GM18870 (cell line): ENCODE measurements around the gene LTF.

ENCODE experiments used
- ATAC-seq: cut with Tn5 transposase; IDR thresholded peaks from one replicate; pipeline ENCODE4 v1.9.1; 2021; ENCODE audit warnings: moderate library complexity; ENCODE audit not compliant: unreplicated experiment

The LTF gene

GRCh38 chr3:46491089-46492070 is 26.7 kb upstream of the LTF start:
- ATAC-seq, result no peak

- no peak for ATAC-seq
Measured at GRCh38 chr3:46490338-46491084, 25.8 kb upstream of the LTF start.

DNA sequence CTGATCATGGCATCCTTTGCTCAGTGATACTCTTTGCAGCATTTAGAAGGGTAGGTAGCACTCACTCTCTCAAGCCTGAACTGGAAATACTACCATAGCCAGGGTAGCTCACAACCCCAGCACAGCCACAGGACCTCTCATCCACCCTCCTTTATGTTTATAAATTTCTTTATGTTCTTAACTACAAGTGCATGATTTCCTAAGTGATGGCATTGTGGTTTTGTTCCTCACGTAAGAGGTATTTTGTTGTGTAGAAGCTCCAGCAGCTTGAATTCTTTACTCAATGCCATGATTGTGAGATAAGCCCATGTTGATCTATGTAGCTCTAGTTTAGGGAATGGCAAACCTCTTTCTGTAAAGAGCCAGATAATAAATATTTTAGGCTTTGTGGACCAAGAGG is 25.2 kb upstream of the LTF start:
- ATAC-seq, result no peak

DNA sequence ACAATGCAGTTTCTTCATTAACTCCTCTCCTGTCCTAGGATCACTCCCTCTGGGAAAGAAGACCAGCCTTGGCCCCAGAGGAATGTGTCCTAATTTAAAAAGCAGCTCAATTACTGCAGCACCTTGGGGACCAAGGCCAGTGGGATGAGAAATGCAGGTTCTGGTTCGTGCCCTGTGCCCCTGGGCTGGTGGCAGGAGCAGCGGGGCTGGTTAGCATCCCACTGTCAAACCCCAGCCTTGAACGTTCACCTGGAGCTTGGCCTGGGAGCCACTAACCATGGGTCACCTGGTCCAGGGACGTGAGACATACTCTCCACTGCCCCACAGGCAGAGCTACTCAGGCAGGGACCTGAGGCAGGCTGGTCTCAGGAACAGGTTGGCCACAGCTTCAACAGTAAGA is 24.7 kb upstream of the LTF start:
- ATAC-seq, result no peak

DNA sequence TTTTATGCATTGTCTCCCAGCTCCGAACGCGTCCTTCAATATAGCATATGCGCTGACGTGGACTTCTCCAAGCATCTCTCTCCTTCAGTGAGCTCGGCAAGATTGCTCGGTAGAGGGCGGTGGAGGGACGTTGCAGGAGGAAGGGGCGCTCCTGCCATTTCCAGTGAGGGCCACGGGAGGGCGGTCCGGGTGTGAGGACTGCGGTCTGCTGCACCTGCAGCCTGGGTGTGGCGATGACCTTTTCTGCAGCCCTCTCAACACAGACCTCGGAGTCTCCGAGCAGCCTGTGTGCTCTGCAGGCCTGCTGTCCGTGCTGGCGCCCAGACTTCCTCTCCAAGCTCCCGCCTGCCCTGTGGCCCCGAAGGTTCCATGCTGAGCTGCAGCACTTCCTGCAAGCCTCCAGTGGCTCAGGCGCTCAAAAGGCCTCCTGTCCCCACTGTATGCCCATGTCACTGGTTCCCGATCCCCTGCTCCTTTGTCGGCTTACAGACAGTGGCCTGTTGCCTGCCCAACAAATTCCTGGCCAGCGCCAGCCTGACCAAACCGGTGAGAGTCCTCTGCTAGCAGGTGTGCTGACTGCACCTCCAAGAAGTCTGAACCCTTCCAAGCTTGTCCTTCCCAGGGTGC is 24.1 kb upstream of the LTF start:
- peak; percentile 72 for ATAC-seq

DNA sequence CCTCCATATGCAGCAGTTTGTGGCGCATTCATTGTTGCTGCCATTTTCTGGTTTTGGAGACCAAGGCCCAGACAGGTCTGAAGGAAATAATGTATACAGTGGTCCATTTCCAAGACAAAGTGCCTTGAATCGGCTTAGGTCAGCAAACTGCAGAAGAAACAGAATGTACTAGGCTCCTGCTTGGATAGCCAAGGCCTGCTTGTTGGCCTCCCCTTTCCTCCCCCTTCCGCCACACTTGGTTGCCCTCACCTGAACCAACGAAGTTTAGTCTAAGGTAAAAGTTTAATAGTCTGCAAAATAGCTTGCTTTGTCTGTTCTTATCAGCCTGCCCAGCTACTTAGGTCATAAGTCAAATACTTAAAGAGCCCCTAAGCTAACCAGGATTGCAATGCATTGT is 21.1 kb upstream of the LTF start:
- no peak for ATAC-seq

DNA sequence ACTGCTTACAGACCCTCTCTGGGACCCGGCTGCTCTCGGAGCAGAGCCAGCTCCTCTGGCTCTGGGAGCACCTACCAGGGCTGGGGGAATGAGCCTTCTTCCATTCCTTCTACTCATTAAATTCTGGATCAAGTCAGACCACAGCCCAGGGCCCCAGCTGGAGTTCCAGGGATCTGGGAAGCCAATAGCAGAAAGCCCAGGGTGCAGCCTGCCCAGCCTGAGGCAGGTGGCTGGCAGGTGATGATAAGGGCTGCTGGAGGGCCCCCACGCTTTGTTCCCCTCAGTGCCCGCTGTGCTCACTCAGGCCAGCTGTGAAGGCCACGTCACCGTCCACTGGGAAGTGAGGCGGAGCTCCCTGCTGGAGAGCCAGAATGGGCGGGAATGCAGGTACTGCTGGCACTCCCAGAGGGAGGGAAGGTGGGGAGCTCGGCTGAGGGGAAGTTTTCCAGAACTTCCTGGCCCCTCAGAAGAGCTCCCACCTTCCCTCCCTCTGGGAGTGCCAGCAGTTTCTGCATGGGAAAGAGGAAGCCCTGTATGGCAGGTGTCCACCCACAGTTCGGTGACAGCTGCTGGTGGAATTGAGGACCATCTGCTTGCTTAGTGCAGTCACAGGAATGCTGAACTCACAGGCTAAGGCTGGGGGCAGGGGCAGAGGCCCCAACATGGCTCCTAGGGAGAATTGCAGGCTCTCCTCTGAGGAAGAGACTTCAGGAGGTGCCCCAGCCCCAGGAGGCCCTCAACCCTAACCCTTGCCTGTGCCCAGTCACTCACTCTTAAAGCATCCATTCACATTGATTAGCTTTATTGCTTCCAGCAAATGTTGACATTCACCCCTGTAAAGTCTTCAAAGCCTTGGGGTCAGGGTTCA is 20.4 kb upstream of the LTF start:
- no peak for ATAC-seq

GRCh38 chr3:46484388-46484787 is 19.7 kb upstream of the LTF start:
- ATAC-seq, result no peak

- ATAC-seq, result no peak
Measured at GRCh38 chr3:46483825-46484224, 19.1 kb upstream of the LTF start.

GRCh38 chr3:46482632-46483350 is 18.1 kb upstream of the LTF start:
- ATAC-seq, result no peak

DNA sequence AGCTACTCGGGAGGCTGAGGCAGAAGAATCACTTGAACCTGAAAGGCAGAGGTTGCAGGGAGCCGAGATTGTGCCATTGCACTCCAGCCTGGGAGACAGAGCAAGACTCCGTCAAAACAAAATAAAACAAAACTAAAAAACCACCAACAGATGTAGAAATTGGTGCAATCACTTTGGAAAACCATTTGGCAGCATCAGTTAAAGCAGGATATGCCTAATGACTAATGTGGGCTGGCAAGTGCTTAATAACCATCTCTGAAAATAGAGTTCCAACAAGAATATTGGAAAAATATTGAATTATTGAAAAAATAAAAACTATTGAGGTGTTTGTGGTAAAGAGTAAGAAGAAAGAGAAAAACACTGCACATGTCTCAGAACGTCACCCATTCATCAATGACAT is 16.9 kb upstream of the LTF start:
- ATAC-seq, result no peak

GRCh38 chr3:46480491-46481195 is 15.9 kb upstream of the LTF start:
- no peak for ATAC-seq

DNA sequence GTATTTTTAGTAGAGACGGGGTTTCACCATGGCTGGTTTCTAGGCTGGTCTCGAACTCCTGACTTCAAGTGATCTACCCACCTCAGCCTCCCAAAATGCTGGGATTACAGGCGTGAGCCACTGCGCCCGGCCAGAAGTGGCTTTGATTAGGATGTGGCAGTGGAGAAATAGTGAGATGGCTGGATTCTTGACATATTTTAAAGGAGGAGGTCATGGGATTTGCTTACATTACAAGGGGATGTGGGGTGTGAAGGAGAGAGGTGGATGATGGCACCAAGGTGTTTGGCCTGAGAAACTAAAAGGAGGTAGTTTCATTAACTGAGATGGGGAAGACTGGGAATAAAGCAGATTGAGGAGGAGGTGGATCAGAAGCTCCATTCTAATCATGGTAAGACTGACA is 15.0 kb upstream of the LTF start:
- ATAC-seq, result no peak

DNA sequence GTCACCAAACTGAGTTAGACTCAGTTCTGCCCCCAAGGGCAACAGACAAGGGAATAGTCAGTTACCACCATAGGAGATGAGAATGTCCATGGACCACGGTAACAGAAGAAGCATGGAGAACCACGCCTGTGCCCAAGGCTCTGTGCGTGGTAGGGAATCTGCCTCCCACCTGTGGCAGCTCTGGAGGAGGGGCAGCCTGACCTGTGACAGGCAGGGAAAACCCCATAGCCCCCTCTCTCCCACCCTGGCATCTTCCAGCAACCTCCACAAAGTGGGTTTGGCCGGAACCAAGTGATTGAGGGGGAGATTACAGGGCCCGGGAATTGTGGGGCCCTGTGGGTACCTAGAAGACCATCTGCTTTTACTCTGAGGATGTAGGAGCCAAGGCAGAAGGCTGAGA is 14.3 kb upstream of the LTF start:
- no peak for ATAC-seq

DNA sequence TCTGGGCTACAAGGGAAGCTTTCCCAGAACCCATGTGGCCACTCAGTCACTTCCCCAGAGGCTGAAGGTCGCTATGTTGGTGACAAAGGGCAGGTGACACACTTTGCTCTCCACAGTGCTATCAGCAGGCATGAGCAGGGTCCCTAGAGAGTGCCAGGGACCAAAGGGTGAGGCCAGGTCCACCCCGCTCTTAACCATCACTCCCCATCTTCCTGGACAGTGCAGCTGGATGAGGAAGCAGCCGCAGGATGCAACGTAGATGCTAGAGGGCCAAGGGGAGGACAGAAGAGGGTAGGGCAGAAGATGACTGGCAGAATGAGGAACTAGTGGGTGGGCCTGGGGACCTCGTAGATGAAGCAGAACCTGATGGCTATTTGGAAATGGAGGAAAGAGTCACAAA is 13.6 kb upstream of the LTF start:
- no peak for ATAC-seq

GRCh38 chr3:46477756-46478155 is 13.1 kb upstream of the LTF start:
- ATAC-seq, result no peak

DNA sequence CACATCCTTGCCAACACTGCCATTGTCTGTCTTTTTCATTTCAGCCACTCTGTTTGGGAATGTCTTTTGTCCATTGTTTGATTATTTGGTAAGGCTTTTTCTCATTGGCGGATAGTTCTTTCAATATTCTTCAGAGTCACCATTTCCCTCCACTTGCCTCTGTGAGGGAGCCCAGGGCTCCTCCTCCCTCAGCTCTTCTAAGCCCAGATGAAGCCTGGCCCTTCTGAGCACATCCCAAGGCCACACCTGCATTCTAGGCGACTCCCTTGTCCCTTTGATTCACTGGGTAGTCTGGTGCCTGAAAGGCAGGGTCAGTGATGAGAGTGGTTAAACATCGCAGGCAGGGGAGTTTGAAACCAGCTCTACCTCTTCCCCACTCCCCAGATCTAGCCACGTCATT is 12.4 kb upstream of the LTF start:
- ATAC-seq, result no peak

DNA sequence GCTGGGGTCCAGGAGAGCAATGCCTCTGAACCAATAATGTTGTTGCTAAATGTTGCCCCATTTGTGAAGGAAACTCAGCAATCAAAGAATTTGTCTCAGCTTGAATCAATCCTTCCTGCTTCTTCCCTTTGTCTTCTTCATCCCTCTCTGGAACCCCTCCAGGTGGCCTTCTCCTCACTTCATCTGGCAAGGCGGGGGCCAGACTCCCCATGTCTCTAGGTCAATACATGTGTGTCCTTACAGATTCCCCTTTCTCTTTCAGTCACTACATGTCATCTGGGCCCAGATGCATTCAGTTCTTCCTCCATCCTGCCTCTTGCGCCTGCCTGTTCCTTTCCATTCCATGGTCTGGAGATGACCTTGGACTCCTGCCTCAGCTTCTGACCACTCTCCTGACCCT is 8.0 kb upstream of the LTF start:
- ATAC-seq, result no peak

DNA sequence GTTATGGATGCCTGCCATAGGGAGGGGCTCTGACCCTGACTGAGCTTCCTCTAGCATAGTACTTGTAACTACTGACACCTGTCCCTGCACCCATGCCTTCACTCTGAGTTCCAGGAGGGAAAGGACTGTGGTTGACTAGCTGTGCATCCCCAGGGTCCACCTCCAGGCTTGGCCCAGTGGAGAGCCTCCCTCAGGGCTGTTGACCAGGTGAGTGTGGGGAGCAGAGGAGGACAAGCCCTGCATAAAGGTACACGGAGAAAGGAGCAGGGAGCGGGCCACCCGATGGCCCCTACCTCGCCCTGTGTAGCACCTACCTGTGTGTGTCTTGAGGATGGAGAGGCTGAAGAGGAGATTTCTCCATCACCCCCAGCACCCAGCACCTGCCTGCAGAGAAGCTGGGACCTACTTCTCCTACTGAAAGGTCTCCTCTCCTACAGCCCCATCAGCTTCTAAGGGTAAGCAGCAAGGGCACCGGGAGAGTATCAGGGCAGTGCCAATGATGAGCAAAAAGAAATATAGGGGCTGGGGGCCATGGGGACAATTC is 6.7 kb upstream of the LTF start:
- ATAC-seq, result no peak
